GM21619 (cell line): ENCODE data around the gene PPM1K.

ENCODE experiments used
- ATAC-seq: cut with Tn5 transposase; IDR thresholded peaks from one replicate; pipeline ENCODE4 v1.9.1; 2021; ENCODE audit not compliant: unreplicated experiment

PPM1K gene

GRCh38 chr4:88223516-88223915 lies 60.8 kb downstream of the PPM1K start:
- no peak for ATAC-seq

- no peak for ATAC-seq
These were observed 65.3 kb downstream of the PPM1K start for GRCh38 chr4:88219099-88219498.

GRCh38 chr4:88217169-88217568 lies 67.2 kb downstream of the PPM1K start:
- ATAC-seq = no peak

- no peak for ATAC-seq
These were observed 68.0 kb downstream of the PPM1K start for GRCh38 chr4:88216395-88216794.

- no peak for ATAC-seq
These were observed 69.0 kb downstream of the PPM1K start for GRCh38 chr4:88215351-88215750.

- no peak for ATAC-seq
These were observed 72.2 kb downstream of the PPM1K start for GRCh38 chr4:88212253-88212561.

- peak; percentile 73 for ATAC-seq
These were observed 72.7 kb downstream of the PPM1K start for GRCh38 chr4:88211473-88212252.

GRCh38 chr4:88208156-88208555 lies 76.2 kb downstream of the PPM1K start:
- no peak for ATAC-seq
